GM12878 (cell line): ENCODE results near the gene INPP5D. TPM values are rescaled to one million over a fixed set of nuclear protein-coding genes. Genes with fewer than 3 reads are reported as not detected.

Experiments
- ATAC-seq: fragments of 200-7000 bp; cut with Tn5 transposase; 3 replicates; pipeline ENCODE4 v1.9.1; 2020; ENCODE audit warnings: mild to moderate bottlenecking, moderate library complexity
- BruUV-seq: library from RNA; stranded (reverse); fragments of 400-500 nt; replicated peaks from 2 replicates; lab custom pipeline; 2021; lab: Mats Ljungman, UMichigan
- CTCF ChIA-PET: fragments of 300-600 bp; sonication (Branson Sonifier 250); formaldehyde crosslinking; extraction: SDS; loops from one replicate; lab custom pipeline; 2021; ENCODE audit warnings: inconsistent platforms; lab: Yijun Ruan, JAX
- POLR2A ChIA-PET: fragments of 350-600 bp; formaldehyde crosslinking; extraction: SDS; loops from one replicate; lab custom pipeline; 2021; ENCODE audit warnings: inconsistent platforms; lab: Charles Lee
- RAD21 ChIA-PET: fragments of 300-600 bp; sonication (Branson Sonifier 250); formaldehyde crosslinking; loops from one replicate; lab custom pipeline; 2023; ENCODE audit warnings: antibody characterized with exemption; ENCODE audit not compliant: unreplicated experiment; lab: Charles Lee
- SMC1A ChIA-PET: fragments of 300-600 bp; sonication (Branson Sonifier 250); formaldehyde crosslinking; loops from one replicate; lab custom pipeline; 2023; ENCODE audit not compliant: unreplicated experiment, uncharacterized antibody; lab: Charles Lee
- DNase-seq: peaks from one replicate; pipeline ENCODE4 v3.0.0-alpha.2; 2011; ENCODE audit warnings: low read depth, low spot score
- FAIRE-seq: peaks from 3 replicates; lab custom pipeline; 2011; peaks lifted over from hg19 to GRCh38; lab: Jason Lieb, UNC
- H2AFZ ChIP-seq: 2 replicates; pipeline ENCODE4 v1.6.0; 2011; ENCODE audit warnings: low read depth, low read length, control low read depth; ENCODE audit not compliant: control insufficient read depth
- H3K27ac ChIP-seq: 2 replicates; pipeline ENCODE4 v1.5.1; 2011; ENCODE audit warnings: control low read depth; ENCODE audit not compliant: control insufficient read depth, insufficient read depth
- H3K27me3 ChIP-seq, 2 experiments: replicated peaks in 1 of 2; 2 replicates each; pipeline versions ENCODE4 v1.6.0 to v1.6.1; 2011; ENCODE audit warnings: low read length in 1 of 2; ENCODE audit not compliant: control insufficient read depth in 2 of 2, insufficient read depth in 2 of 2
- H3K36me3 ChIP-seq, 2 experiments: 2 replicates each; pipeline ENCODE4 v1.5.1; 2011; ENCODE audit warnings: low read length in 1 of 2; ENCODE audit not compliant: control insufficient read depth in 2 of 2, insufficient read depth in 2 of 2
- H3K4me1 ChIP-seq: 2 replicates; pipeline ENCODE4 v1.6.1; 2011; ENCODE audit warnings: mild to moderate bottlenecking, low read length, moderate library complexity, mixed read lengths; ENCODE audit not compliant: control insufficient read depth, insufficient read depth
- H3K4me2 ChIP-seq: 2 replicates; pipeline ENCODE4 v1.6.0; 2011; ENCODE audit warnings: control low read depth; ENCODE audit not compliant: control insufficient read depth, insufficient read depth
- H3K4me3 ChIP-seq: fragments of 200-600 bp; sonication (generic); 2 replicates; pipeline ENCODE4 v1.5.1; 2016
- H3K79me2 ChIP-seq: 2 replicates; pipeline ENCODE4 v1.6.0; 2011; ENCODE audit warnings: low read length; ENCODE audit not compliant: control insufficient read depth, insufficient read depth
- H3K9ac ChIP-seq: 2 replicates; pipeline ENCODE4 v1.8.0; 2011; ENCODE audit warnings: low read length, control low read depth, mixed read lengths; ENCODE audit not compliant: control insufficient read depth, insufficient read depth
- H3K9me3 ChIP-seq: replicated peaks from 3 replicates; pipeline ENCODE4 v1.5.1; 2011; ENCODE audit warnings: mild to moderate bottlenecking, low read length; ENCODE audit not compliant: control insufficient read depth, insufficient read depth
- H4K20me1 ChIP-seq: 2 replicates; pipeline ENCODE4 v1.6.0; 2011; ENCODE audit not compliant: control insufficient read depth, insufficient read depth
- HDGF ChIP-seq: fragments of 450-650 bp; IDR thresholded peaks from 2 replicates; pipeline ENCODE4 v1.6.1; 2016; ENCODE audit warnings: antibody characterized with exemption
- IRF3 ChIP-seq: fragments of 450-650 bp; IDR thresholded peaks from 2 replicates; pipeline ENCODE4 v1.6.1; 2014; ENCODE audit warnings: mild to moderate bottlenecking
- POLR2A ChIP-seq: IDR thresholded peaks from 2 replicates; pipeline ENCODE4 v1.6.1; 2011; ENCODE audit warnings: low read depth, mild to moderate bottlenecking, low read length
- SUPT20H ChIP-seq: IDR thresholded peaks from 2 replicates; pipeline ENCODE4 v1.6.1; 2011; ENCODE audit warnings: low read depth, mild to moderate bottlenecking, low read length, moderate library complexity, borderline replicate concordance; ENCODE audit not compliant: control insufficient read depth
- ZNF217 ChIP-seq: fragments of 450-650 bp; IDR thresholded peaks from 2 replicates; pipeline ENCODE4 v1.6.1; 2017; ENCODE audit warnings: antibody characterized with exemption, mild to moderate bottlenecking
- WGBS: methylation state at CpG from one replicate; pipeline ENCODE4 v1.1.6; 2016; ENCODE audit warnings: low lambda C conversion rate; ENCODE audit not compliant: insufficient replicate concordance, insufficient coverage; ENCODE audit errors: missing lambda C conversion rate; 5-methylcytosine and 5-hydroxymethylcytosine counted together
- in situ Hi-C: fragments of 300-500 bp; cut with MboI; formaldehyde crosslinking; loops from 9 replicates; pipeline ENCODE4 v1.14.3; 2018; ENCODE audit warnings: mixed read lengths
- intact Hi-C: fragments of 100-400 bp; cut with micrococcal nuclease; formaldehyde crosslinking; loops from one replicate; pipeline ENCODE4 v1.14.2; 2022; ENCODE audit not compliant: unreplicated experiment
- polyA plus RNA-seq, 11 experiments: library from polyadenylated mRNA; depleted of rRNA in 4 of 11; unstranded in 6 of 11; stranded (reverse) in 5 of 11; fragments of >200 nt; fragmentation: Nextera tagmentation in 4 of 11; fragmentation: Illumina TruSeq in 1 of 11; extraction: Ambion mirVana in 4 of 11; extraction: Trizol in 1 of 11; gene quantifications; 1 replicate in 1 of 11; 2 replicates in 10 of 11; pipeline versions ENCODE4 v1.2.1 to v1.2.3, GENCODE V29; 2011 to 2016; ENCODE audit warnings: inconsistent platforms in 2 of 11, missing spikeins in 2 of 11, low read depth in 1 of 11
- total RNA-seq, 4 experiments: library from RNA; depleted of rRNA in 3 of 4; stranded (reverse); fragments of >200 nt in 3 of 4; fragmentation: Illumina TruSeq in 1 of 4; extraction: Trizol in 1 of 4; gene quantifications; 2 replicates each; pipeline versions ENCODE4 v1.2.1 to v1.2.3, GENCODE V29; 2013 to 2021

INPP5D gene
- total and polyA plus RNA-seq, 10 of the 15 experiments (the other 5 are each of a cell fraction or from before 2014, with no cell fraction given) = 11.8 to 139 (median 88.8) TPM

GRCh38 chr2:233035426-233036161 is 24.5 kb upstream of the INPP5D start:
- FAIRE-seq = no peak
- ChIA-PET POLR2A (no interaction called here), CTCF (no interaction called here)

More at GRCh38 chr2:233035426-233036161, 24.5 kb upstream of the INPP5D start:
- no peak for TF ChIP-seq IRF3
- TF ChIP-seq ZNF217 = no peak
- 0 out of 2 replicates have a peak, but pooled peaks have one; percentile 38 for TF ChIP-seq HDGF
- no peak for TF ChIP-seq POLR2A
- no peak for TF ChIP-seq SUPT20H
- WGBS = 69% methylated on average over 23 of the region's 23 CpGs
- no TSS peak for BruUV-seq
- H3K27ac ChIP-seq = no peak overlapping the region
- no peaks in the 10 kb centered on the region; a peak in 1 of 4 replicates for H3K27me3 ChIP-seq
- ChIA-PET SMC1A (no interaction called here), RAD21 (no interaction called here)
- H2AFZ ChIP-seq = no peak overlapping the region
- no peak overlapping the region for H3K4me3 ChIP-seq
- H3K79me2 ChIP-seq = no peaks in the 10 kb centered on the region
- intact Hi-C loops = no loop called here
- in situ Hi-C loops = no loop called here
- no peak for ATAC-seq
- no peak for DNase-seq
- H3K4me1 ChIP-seq = no peaks in the 10 kb centered on the region
- H3K9ac ChIP-seq = no peak overlapping the region
- H3K9me3 ChIP-seq = peaks cover 1% of the 10 kb centered on the region; the same call in 1 of the 3 replicates
- no peaks in the 10 kb centered on the region for H4K20me1 ChIP-seq
- H3K4me2 ChIP-seq = no peak overlapping the region
- H3K36me3 ChIP-seq = no peaks in the 10 kb centered on the region
